Frontal cortex (tissue), 4 donors: ENCODE measurements around the gene TMEM247. TPM values are rescaled to one million over a fixed set of nuclear protein-coding genes. Genes with fewer than 3 reads are reported as not detected.

Source experiments
- DNase-seq, 2 donors: peaks; one replicate each; pipeline ENCODE4 v3.0.0; 2012; ENCODE audit warnings: low spot score in 2 of 2
- FAIRE-seq: peaks from 2 replicates; lab custom pipeline; 2012; peaks lifted over from hg19 to GRCh38; lab: Jason Lieb, UNC
- total RNA-seq: library from RNA; depleted of rRNA; stranded (reverse); fragments of >200 nt; gene quantifications from one replicate; pipeline ENCODE4 v1.2.3, GENCODE V29; 2014
- donor health status: control.
- donor health status: control.
- donor health status: control.

TMEM247 gene
- total RNA-seq, 1 donor from 2014 or later: not detected

GRCh38 chr2:46486436-46486835 lies 7.1 kb downstream of the TMEM247 start:
- no peak for FAIRE-seq
- no peak for DNase-seq

GRCh38 chr2:46487667-46488335 lies 8.4 kb downstream of the TMEM247 start:
- FAIRE-seq (no peak), DNase-seq (no peak)

- no peak for FAIRE-seq
Observed at GRCh38 chr2:46488389-46488788, 9.0 kb downstream of the TMEM247 start.

GRCh38 chr2:46489423-46490174 lies 10.2 kb downstream of the TMEM247 start:
- DNase-seq: peak in 1 of 2 donors; percentile 25
- FAIRE-seq: no peak

More at GRCh38 chr2:46488389-46488788, 9.0 kb downstream of the TMEM247 start:
- no peak for DNase-seq

DNA sequence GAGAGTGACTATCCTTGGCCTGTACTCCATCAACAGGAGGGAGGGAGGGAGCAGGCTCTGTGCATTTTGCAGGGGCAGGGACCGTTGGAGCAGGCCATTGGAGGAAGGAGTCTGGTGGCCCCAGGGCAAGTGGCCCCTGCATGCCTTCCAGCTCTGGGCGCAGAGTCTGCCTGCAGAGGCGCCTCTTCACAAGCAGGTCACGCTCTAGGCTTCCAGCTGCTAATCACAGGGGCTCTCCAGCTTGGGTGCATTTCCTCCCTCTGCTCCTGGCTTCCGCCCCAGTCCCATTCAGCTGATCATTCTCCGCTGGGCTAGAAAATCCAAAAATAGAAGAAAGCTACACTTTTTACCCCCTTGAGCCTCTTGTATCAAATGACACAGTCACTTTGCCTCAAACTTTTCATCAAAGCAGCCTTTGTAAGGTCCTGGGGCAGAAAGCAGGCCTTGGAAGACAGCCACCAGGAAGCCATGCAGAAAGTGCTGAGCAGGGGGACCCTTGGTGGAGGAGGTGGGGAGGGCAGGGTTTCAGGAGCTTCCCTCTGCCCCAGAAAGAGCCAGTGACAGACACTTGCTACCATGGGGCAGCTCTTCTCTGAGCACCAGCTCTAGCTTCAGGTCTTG lies 11.3 kb downstream of the TMEM247 start:
- DNase-seq (peak; percentile 54 to 69), FAIRE-seq (no peak)

DNA sequence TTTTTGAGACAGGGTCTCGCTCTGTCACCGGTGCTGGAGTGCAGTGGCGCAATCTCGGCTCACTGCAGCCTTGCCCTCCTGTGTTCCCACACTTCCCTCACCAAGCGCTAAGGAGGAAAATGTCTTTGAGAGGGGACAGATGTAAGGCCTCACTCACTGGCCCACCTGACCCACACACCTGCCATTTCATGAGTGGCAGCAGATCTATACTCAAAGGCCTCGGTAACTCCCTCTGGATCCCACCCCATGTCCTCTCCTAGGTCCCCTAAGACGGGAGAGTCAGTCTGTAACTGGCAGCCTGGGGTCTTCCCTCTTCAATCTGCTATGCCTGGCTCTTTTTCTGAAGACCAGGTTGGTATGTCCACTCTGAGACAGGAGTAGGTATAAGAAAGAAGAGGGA lies 12.9 kb downstream of the TMEM247 start:
- FAIRE-seq: no peak
- no peak for DNase-seq

DNA sequence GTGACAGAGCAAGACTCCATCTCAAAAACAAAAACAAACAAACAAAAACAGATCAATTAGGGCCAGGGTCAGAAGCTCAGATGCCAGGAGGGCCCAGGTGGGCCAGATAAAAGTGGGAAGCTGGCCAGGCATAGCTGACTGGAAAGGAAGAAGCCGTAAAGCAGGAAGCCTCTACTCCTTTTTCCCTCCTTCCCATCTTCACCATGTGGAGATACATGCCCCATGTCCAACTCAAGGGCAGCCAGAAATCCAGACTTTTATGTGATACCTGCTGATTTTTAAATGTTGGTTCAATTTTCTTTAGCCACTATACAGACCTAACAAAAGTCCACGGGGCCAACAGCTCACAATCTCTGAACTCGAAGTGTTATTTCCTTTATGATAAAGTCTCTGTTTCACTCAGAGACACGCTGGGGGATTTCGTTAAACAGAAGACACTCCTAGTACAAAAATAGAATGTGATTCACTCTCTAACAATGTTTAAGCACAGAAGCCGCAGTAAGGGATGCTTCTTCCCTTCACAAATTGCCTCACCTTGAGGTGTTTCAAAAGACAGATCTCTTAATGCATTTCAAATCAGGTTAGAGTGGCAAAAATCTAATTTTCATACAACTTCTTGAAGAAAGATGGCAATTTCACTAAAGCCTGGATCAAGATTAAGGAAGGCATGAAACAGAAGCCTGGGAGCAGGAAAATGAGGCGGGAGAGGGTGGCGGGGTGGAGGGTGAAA lies 14.0 kb downstream of the TMEM247 start:
- DNase-seq: no peak
- FAIRE-seq: no peak

DNA sequence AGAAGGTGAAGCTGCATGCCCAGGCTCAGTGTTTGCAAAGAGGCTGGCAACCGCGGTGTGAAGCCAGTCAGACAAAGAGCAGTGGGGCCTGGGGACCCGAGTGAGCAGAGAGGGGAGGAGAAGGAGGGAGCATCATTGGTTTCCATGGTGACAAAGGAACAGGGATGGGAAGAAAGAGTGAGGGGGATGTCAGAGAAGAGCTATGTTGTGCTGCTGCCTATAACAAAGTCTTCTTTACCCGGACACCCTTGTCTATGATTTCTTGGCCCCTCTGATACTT lies 14.5 kb downstream of the TMEM247 start:
- DNase-seq (no peak), FAIRE-seq (no peak)

DNA sequence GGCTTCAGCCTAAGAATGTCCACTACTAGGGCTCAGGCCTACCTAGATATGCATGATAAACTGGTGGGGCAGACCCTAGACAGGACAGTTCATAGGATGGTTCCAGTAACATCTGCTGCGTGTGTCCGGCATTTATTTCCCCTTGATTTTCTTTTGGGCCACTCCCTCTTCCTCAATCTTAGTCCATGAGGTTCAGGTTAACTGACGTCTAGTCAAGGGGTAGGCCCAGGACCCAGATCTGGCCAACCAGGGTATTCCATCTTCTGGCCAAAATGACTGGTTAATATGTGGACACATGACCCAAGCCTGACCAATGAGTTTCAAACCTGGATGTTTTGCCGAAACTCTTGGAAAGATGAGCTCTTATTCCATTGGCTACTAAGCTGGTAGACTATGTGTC lies 15.2 kb downstream of the TMEM247 start:
- FAIRE-seq: no peak
- DNase-seq: no peak

GRCh38 chr2:46495231-46496030 lies 16.1 kb downstream of the TMEM247 start:
- no peak for DNase-seq
- FAIRE-seq: no peak

DNA sequence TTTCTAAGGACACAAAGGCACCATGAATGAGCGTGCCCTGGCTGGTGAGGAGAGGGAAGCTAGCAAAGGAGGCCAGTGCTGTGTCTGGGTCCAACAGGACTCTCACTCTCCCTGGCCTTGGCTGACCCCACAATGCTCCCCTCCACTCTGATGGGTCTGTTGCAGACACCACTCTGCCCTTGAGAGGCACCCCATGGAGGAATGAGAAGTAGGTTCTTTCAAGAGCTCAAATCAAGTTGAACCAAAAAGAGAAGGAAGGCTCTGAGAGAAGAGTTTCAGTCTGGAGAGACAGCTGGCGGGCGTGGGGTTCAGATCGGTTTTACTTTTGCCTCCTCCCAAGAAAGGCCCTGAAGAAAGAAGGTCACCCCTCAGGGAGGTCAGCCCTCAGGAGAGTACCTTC lies 18.4 kb downstream of the TMEM247 start:
- FAIRE-seq (no peak), DNase-seq (no peak)

GRCh38 chr2:46498681-46499080 lies 19.3 kb downstream of the TMEM247 start:
- DNase-seq (no peak), FAIRE-seq (no peak)

DNA sequence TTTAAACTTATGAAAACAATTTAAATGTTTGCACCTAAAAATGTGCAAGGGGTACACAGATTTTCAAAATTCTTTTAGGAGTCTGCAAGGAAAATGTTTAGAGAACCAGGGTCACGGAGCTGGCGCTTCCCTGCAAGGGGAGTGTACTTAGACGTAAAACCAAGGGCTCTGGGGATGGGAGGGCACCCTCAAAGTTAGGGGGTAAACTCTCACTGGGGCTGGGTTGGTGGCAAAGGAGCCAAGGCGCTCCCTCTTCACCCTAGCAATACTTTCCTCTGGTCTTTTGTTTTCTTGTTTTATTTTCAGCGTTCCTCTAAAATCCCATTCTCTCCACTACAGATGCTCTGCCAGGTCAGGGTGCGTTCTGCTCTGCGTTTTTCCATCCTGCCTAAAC lies 20.0 kb downstream of the TMEM247 start:
- no peak for FAIRE-seq
- DNase-seq: no peak

DNA sequence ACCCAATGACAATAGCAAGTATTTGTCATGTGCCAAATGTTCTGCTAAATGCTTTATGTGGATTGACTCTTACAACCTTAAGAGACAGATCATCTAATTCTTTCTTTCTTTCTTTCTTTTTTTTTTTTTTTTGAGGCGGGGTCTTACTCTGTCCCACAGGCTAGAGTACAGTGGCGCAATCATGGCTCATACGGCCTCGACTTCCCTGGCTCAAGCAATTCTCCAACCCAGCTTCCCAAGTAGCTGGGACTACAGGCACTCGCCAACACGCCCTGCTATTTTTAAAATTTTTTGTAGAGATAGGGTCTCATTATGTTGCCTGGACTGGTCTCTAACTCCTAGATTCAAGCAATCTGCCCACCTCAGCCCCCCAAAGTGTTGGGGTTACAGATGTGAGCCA lies 21.4 kb downstream of the TMEM247 start:
- FAIRE-seq: no peak

GRCh38 chr2:46502291-46502885 lies 23.0 kb downstream of the TMEM247 start:
- FAIRE-seq: no peak
- DNase-seq: no peak

More for the DNA sequence above, 21.4 kb downstream of the TMEM247 start:
- DNase-seq: no peak

DNA sequence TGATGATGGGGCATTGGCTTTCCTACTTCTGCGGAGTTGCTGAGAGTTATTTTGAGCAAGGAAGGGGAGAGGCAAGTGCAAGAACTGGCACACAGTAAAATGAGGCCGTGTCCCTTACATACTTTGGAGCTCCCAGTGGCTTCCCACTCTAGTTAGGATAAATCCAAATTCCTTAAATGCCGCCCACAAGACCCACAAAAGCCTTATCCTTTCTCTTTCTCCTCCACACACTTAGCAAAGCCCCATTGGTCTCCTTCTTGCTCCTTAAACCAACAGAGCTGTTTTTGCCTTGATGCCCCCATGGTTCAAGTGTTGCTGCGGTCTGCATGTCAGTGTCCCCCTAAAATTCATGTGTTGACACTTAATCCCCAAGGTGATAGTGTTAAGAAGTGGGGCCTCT lies 24.3 kb downstream of the TMEM247 start:
- FAIRE-seq: no peak
- no peak for DNase-seq

- DNase-seq (no peak), FAIRE-seq (no peak)
Observed at GRCh38 chr2:46504221-46504620, 24.9 kb downstream of the TMEM247 start.

GRCh38 chr2:46504685-46505471 lies 25.5 kb downstream of the TMEM247 start:
- DNase-seq: no peak
- no peak for FAIRE-seq

DNA sequence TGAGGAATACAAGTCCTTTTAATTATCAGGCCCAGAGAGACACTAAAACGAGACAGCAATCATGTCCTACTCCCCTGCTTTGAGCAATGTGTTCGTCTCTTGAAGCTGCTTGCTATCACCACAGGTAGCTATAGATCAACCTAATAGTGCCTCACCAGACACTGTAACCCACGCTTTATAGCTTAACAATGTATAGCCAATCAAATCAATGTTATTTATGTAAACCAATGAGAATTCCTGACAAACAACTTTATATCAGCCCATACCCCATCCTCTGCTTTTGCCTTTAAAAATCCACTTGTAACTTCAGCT lies 26.1 kb downstream of the TMEM247 start:
- FAIRE-seq (no peak), DNase-seq (no peak)
